Uterus (tissue), 4 donors: ENCODE measurements around the gene TTC31. TPM values are rescaled to one million over a fixed set of nuclear protein-coding genes. Genes with fewer than 3 reads are reported as not detected.
"Not testable (repeated sequence)": the region's sequence is repeated elsewhere in the genome, so short reads cannot be mapped to it uniquely, and the experiment has no call there.

ENCODE experiments used
- DNase-seq, 2 donors: peaks; one replicate each; pipeline ENCODE4 v3.0.0-alpha.2; 2019 to 2020
- H3K27ac ChIP-seq, 2 donors: fragments of 200-600 bp; sonication (generic); 1 replicate in 1 of 2; 2 replicates in 1 of 2; pipeline ENCODE4 v1.5.1; 2016 to 2018
- H3K27me3 ChIP-seq, 2 donors: fragments of 200-600 bp; sonication (generic); one replicate each; pipeline ENCODE4 v1.5.1; 2018 to 2019; ENCODE audit warnings: control low read depth in 1 of 2
- H3K36me3 ChIP-seq, 2 donors: fragments of 200-600 bp; sonication (generic); one replicate each; pipeline ENCODE4 v1.5.1; 2019; ENCODE audit warnings: control low read depth in 1 of 2
- H3K4me1 ChIP-seq, 2 donors: fragments of 200-600 bp; sonication (generic); one replicate each; pipeline ENCODE4 v1.5.1; 2018 to 2019; ENCODE audit warnings: control low read depth in 1 of 2
- H3K4me3 ChIP-seq, 2 donors: fragments of 200-600 bp; sonication (generic); 1 replicate in 1 of 2; 2 replicates in 1 of 2; pipeline ENCODE4 v1.5.1; 2018 to 2019; ENCODE audit warnings: mild to moderate bottlenecking in 1 of 2
- H3K9me3 ChIP-seq, 2 donors: fragments of 200-600 bp; sonication (generic); one replicate each; pipeline ENCODE4 v1.5.1; 2019; ENCODE audit warnings: control low read depth in 1 of 2
- CTCF ChIP-seq, 4 experiments: fragments of 200-600 bp in 2 of 4; fragments of 450-650 bp in 2 of 4; sonication (generic) in 2 of 4; IDR thresholded peaks; one replicate each; pipeline ENCODE4 v1.5.1; 2016 to 2019; ENCODE audit warnings: antibody characterized with exemption in 4 of 4, mild to moderate bottlenecking in 2 of 4, moderate library complexity in 1 of 4
- POLR2A ChIP-seq, 2 donors: fragments of 450-650 bp; IDR thresholded peaks; one replicate each; pipeline ENCODE4 v1.6.1; 2016; ENCODE audit warnings: antibody characterized with exemption in 2 of 2, mild to moderate bottlenecking in 1 of 2, moderate library complexity in 1 of 2
- intact Hi-C: fragments of 100-400 bp; cut with DNase I; formaldehyde crosslinking; loops from one replicate; pipeline ENCODE4 v1.15.1; 2023; ENCODE audit warnings: low total_unique reads
- total RNA-seq, 4 donors: library from RNA; depleted of rRNA in 3 of 4; stranded (reverse); fragments of >200 nt in 3 of 4; gene quantifications; one replicate each; pipeline versions ENCODE4 v1.1.0 to v1.2.4, GENCODE V29; 2014 to 2023
- donor health status: DM: yes; HTN: yes; CAD: no.

Gene TTC31
- total RNA-seq, 4 donors from 2014 or later: 8.5 to 29.2 (median 17.5) TPM

- H3K4me1 ChIP-seq: peaks cover 4 to 8% of the 10 kb centered on the region in 2 donors
- H3K27ac ChIP-seq: no peak overlapping the region
- H3K4me3 ChIP-seq: no peak overlapping the region
- no peak for TF ChIP-seq POLR2A (IDR thresholded peaks at IDR 0.05)
- no peak for TF ChIP-seq CTCF (IDR thresholded peaks at IDR 0.05)
- intact Hi-C loops: no loop called here
- no peaks in the 10 kb centered on the region for H3K9me3 ChIP-seq
- H3K27me3 ChIP-seq: no peaks in the 10 kb centered on the region
- no peak for DNase-seq
- no peaks in the 10 kb centered on the region for H3K36me3 ChIP-seq
Observed at GRCh38 chr2:74462054-74462785, 20.7 kb upstream of the TTC31 start.

- Histone ChIP-seq H3K27me3 (no peaks in the 10 kb centered on the region), H3K36me3 (no peaks in the 10 kb centered on the region), H3K9me3 (no peaks in the 10 kb centered on the region), H3K4me3 (no peak overlapping the region), H3K27ac (no peak overlapping the region), H3K4me1 (peaks cover 4 to 7% of the 10 kb centered on the region in 2 donors)
- TF ChIP-seq CTCF (IDR thresholded peaks at IDR 0.05): no peak
- no peak for TF ChIP-seq POLR2A (IDR thresholded peaks at IDR 0.05)
- intact Hi-C loops: no loop called here
- DNase-seq: no peak
Observed at GRCh38 chr2:74462786-74463105, 20.1 kb upstream of the TTC31 start.

- H3K4me1 ChIP-seq: peaks cover 4 to 7% of the 10 kb centered on the region in 2 donors
- H3K36me3 ChIP-seq: no peaks in the 10 kb centered on the region
- no peak for DNase-seq
- intact Hi-C loops: no loop called here
- peak overlapping the region; percentile 66 to 96 for H3K4me3 ChIP-seq
- peak overlapping the region; percentile 64 to 81 for H3K27ac ChIP-seq
- no peak for TF ChIP-seq CTCF (IDR thresholded peaks at IDR 0.05)
- no peak for TF ChIP-seq POLR2A (IDR thresholded peaks at IDR 0.05)
- H3K27me3 ChIP-seq: no peaks in the 10 kb centered on the region
- H3K9me3 ChIP-seq: no peaks in the 10 kb centered on the region
Observed at GRCh38 chr2:74464406-74464805, 18.5 kb upstream of the TTC31 start.

- H3K27ac ChIP-seq, intact Hi-C loops, H3K4me3 ChIP-seq, H3K9me3 ChIP-seq, H3K4me1 ChIP-seq, DNase-seq, H3K36me3 ChIP-seq, H3K27me3 ChIP-seq: not testable (repeated sequence)
Observed at GRCh38 chr2:74470742-74471141, 12.1 kb upstream of the TTC31 start.

- DNase-seq: no peak
- TF ChIP-seq CTCF (IDR thresholded peaks at IDR 0.05) (no peak), POLR2A (IDR thresholded peaks at IDR 0.05) (no peak)
- no peaks in the 10 kb centered on the region for H3K36me3 ChIP-seq
- no peaks in the 10 kb centered on the region for H3K27me3 ChIP-seq
- peak overlapping the region; percentile 57 to 63 for H3K4me3 ChIP-seq
- H3K27ac ChIP-seq: peak overlapping the region; percentile 77 to 82
- intact Hi-C loops: no loop called here
- H3K9me3 ChIP-seq: no peaks in the 10 kb centered on the region
- no peaks in the 10 kb centered on the region for H3K4me1 ChIP-seq
Observed at GRCh38 chr2:74471332-74472065, 11.4 kb upstream of the TTC31 start.
